ENCODE data around the gene TSPEAR.

DNA sequence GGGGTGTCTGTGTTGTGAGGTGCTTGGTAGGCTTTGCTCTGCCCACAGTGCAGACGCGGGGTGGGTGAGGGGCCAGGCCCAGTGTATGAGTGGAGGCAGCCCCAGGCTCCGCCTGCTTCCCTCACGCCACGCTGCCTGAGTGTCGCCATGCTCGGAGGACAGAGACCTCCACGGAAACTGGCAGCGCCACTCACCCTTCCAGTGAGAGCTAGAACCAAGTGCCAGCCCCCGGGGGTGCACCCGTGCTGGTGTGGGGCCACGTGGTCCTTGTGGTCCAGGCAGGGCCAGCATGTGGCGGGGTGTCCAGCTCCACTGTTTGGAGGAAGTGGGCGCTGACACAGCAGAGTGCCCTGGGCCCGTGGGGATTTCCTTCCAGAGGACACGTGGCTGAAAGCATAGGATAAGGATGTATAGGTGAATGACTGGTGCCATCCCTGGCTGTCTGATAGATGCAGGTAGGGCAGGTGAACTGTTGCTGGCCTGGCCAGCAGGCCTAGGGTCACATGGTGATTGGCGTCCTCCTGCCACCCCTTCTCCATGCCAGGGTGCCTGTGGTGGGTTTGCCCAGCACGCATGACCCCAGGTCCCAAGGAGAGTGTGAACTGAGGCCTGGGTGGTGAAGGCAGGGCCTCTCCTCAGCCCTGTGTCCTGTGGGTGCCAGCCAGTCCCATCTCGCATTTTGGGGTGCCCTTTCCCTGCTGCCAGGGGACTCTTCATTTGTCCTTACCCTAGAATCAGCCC lies 252.2 kb downstream of the TSPEAR start:
- TF ChIP-seq CTCF (IDR thresholded peaks at IDR 0.05) (no peak), EP300 (IDR thresholded peaks at IDR 0.05; ENCODE audit: low read depth) (no peak)
